GM19467 (cell line): ENCODE results near the gene SVBP.

Experiments used
- ATAC-seq: cut with Tn5 transposase; IDR thresholded peaks from one replicate; pipeline ENCODE4 v1.9.1; 2021; ENCODE audit warnings: mild to moderate bottlenecking, moderate library complexity; ENCODE audit not compliant: unreplicated experiment

The SVBP gene

GRCh38 chr1:42765832-42766740 is 51.1 kb downstream of the SVBP start:
- ATAC-seq = peak; percentile 24

GRCh38 chr1:42765269-42765668 is 51.9 kb downstream of the SVBP start:
- no peak for ATAC-seq

GRCh38 chr1:42762269-42762668 is 54.9 kb downstream of the SVBP start:
- no peak for ATAC-seq

- ATAC-seq = no peak
These were observed 55.6 kb downstream of the SVBP start for GRCh38 chr1:42761567-42761966.

GRCh38 chr1:42759114-42759513 is 58.1 kb downstream of the SVBP start:
- ATAC-seq = no peak

GRCh38 chr1:42758641-42759040 is 58.6 kb downstream of the SVBP start:
- ATAC-seq = no peak

- no peak for ATAC-seq
These were observed 59.3 kb downstream of the SVBP start for GRCh38 chr1:42757892-42758275.
